Glomerular endothelial cell (primary cell): ENCODE measurements around the gene RALBP1. TPM values are rescaled to one million over a fixed set of nuclear protein-coding genes. Genes with fewer than 3 reads are reported as not detected.
"Not testable (repeated sequence)": the region's sequence is repeated elsewhere in the genome, so short reads cannot be mapped to it uniquely, and the experiment has no call there.

Experiments used
- DNase-seq: peaks from one replicate; pipeline ENCODE4 v3.0.0-alpha.2; 2011; ENCODE audit warnings: low read depth, low spot score; ENCODE audit errors: extremely low read depth
- total RNA-seq: library from RNA; depleted of rRNA; stranded (reverse); fragments of >200 nt; gene quantifications from 2 replicates; pipeline ENCODE4 v1.2.3, GENCODE V29; 2015

The RALBP1 gene
- total RNA-seq, 1 donor from 2014 or later = 84.5 TPM

DNA sequence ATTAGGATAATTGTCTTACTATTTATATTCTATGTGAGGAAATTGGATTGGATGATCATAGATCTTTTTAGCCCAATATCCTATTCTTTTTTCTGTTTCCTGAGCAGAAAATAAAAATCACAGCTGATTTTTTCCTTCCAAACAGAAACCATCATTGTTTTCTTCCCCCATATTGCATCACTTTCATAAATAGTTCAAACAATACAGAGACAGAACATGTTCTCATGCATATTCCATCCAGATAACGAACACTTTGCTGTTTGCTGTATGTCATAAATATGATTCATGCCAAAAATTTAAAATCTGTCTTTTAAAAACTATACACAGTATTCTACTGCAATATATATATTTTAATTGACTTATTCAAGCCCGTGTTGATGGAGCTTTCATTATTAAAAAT lies 22.0 kb upstream of the RALBP1 start:
- no peak for DNase-seq

DNA sequence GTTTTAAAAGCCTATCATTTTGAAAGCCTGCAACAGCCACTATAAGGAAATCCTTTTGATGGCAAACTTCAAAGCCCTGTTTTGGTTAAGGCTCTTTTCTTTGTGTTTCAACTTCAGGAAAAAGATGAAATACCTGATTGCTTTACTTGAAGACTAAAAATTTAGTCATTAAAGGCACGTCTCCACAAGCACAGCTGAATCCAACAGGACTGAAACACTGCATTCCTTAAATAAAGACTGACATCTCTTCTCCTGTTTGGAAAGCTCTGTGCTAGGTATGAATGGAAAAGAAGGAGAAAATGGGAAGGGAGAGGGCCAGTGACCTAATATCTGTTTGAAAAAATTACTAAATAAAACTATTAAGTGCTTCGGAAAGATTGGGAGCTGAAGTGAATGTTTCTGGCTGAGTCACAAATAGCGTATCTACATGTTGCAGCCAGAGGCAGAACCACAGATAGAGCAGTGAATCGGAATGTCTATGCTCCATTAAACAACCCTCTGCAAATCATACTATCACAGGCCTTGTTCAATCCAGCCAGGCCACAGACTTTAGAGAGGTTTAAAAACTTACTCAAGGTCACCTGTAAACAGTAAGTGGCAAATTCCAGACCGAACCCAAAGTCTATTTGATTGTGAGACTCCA lies 21.1 kb upstream of the RALBP1 start:
- no peak for DNase-seq

DNA sequence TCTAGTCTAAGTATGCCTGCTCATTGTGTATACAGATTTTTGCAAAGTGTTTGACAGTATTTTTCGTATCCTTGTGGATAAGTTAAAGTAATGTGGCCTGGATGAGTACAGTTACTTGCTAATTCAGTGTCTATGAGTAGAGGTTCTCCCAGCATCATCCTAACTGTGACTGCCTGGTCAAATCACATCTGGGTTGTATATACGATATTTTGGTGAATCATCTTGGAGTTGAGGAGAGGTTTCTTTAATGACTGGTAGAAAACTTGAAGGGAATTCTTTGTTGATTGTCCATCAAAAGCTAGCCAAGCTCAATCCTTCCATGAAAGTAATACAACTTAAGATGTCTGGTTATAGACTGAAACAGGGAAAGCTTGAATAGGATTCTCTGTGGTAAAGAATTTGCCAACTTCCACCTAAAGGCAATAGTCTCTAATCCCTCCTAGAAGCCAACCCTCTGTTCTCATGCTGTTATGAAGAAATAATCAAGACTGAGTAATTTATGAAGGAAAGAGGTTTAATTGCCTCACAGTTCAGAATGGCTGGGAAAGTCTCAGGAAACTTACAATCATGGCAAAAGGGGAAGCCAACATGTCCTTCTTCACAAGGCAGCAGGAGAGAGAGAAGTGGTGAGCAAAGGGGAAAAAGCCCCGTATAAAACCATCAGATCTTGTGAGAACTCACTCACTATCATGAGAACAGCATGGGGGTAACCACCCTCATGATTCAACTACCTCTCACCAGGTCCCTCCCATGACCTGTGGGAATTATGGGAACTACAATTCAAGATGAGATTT lies 19.4 kb upstream of the RALBP1 start:
- DNase-seq = no peak

DNA sequence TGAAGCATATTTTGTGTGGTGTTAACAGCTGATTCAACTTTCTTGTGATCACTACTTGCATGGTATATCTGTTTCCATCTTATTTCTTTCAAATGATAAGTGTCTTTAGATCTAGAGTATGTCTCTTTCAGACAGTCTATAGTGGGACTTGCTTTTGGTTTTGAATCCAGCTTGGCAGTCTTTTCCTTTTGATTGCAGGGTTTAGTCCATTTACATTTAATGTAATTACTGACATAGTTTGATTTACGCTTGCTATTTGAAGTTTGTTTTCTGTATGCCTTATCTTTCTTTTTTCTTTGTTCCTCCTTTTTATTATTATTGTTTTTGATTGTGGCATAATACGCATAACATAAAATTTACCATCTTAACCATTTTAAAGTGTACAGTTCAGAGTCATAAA lies 9.2 kb upstream of the RALBP1 start:
- no peak for DNase-seq

DNA sequence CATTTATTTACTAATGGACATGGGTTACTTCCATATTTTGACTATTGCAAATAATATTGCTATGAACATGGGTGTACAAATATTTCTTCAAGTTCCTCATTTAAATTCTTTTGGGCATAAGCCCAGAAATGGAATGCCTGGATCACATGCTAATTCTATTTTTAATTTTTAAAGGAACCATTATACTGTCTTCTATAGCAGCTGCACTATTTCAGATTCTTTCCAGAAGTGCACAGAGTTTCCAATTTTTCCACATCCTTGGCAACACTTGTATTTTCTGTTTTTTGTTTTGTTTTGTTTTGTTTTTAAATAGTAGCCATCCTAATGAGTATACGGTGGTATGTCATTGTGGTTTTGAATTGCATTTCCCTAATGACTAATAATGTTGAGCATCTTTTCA lies 8.5 kb upstream of the RALBP1 start:
- DNase-seq = no peak

DNA sequence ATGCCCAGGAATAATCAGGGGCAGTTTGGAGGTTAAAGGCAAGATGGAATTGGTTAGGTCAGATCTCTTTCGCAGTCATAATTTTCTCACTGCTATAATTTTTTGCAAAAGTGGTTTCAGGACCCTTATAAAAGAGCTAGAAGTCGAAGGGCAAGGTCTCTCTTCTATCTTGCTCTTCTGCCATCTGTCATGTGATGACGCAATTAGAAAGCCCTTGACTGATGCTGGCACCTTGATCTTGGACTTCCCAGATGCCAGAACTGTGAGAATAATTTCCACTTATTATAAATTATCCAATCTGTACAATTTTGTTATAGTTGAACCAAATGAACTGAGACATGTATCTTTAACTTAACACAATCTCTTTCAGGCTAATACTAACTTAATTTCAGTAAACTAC lies 6.3 kb upstream of the RALBP1 start:
- DNase-seq = no peak

DNA sequence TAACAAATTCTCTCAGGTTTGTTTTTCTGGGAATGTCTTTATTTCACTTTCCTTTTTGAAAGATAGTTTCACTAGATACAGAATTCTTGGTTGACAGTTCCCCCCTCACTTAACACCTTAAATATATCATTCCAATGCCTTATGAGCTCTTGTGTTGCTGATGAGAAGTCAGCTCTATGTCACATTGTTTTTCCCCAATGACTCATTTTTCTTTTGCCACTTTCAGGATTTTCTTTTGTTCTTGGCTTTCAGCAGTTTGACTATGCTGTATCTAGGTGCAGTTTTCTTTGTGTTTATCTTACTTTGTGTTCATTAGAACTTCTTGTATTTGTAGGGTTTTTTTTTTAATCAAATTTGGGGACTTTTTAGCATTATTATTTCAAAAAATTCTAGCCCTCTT lies 5.6 kb upstream of the RALBP1 start:
- no peak for DNase-seq

DNA sequence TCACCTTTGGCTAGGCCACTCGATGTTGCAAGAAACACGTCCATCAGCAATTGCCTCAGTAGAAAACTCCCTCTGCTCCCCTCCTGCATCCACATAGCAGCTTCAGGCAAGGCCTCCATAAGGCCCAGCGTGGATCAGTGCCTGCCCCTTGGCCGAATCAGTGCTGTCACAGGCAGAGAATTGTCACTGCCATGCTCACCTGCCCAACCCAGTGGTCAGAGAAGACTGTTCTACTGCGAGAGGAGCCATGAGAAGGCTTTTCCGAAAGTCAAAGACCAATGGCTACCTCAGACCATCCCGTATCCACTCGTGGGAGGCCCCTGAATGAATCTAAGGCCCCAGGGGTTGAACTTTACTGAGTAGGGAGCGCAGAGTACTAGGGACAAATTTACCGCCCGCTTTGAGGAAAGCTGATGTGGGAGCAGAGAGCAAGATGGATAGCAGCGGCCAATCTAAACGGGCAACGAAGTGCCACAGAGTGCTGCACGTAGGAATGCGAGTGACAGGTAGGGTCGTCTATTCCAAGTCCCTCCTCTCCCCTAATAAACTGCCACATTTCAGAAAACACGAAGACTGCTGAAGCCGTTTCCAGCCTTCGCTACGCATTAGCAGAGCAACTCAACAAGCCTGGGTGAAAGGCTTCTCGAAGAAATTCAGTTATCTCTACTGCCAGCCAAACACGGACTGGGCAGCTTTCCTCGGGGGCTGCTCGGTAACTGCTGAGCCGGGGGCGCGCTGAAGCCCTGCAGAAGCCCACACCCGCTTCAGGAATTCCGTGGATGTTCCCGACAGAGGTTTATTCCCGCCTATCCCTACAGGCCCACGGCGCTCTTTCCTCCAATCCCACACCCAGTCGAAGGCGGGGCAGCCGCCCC lies 968 bp upstream of the RALBP1 start:
- DNase-seq = no peak

DNA sequence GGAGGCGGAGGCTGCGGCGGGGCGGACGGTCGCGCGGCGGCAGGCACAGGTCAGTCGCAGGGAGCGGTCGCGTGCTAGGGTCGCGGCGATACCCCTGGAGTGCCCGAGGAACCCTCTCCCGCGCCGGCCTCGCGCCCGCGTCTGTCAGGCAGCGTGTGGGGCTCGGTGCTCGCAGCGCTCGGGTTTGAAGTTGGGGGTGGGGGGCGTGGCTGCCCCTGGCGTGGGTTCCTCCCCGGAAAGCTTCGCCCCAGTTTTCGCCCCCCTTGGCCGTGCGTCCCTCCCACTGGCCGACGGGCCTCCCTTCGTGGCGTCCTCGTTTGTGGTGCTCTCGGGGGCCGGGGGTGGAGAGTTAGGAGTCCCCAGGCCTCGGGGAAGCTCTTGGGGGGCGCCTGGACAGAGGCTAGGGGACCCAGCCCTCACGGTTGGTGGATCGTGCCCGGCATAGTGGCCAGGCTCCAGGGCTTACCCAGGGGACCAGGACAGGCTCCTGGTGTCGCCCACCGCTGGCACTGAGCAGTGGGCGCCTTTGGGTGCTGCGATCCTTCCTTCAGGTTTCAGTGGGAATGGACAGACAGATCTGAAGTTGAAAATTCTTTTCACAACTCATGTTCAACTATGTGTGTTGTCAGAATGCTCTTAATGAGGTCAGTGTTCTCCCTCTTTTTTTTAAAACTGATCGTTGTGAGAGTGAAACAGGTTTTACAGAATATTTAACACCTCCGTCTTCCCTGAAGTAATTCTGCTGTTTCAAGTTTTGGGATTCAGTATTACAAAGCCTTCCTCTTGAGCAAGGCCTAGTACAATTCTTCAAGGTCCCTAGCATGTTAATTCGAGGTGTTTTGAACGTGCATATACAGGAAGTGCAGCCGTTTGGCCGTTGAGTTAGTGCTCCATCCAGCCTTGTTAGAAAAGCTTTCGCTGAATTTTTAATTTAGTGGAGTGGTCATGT lies 604 bp downstream of the RALBP1 start:
- no peak for DNase-seq

DNA sequence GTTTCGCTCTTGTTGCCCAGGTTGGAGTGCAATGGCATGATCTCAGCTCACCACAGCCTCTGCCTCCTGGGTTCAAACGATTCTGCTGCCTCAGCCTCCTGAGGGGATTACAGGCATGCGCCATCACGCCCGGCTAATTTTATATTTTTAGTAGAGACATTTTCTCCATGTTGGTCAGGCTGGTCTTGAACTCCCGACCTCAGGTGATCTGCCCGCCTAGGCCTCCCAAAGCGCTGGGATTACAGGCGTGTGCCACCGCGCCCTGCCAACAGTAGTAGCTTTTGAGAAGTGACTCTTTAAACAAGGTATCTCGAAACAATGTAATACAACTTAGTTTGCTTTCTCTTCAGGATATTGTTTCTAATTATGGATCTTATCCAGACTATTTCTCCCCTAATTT lies 1.6 kb downstream of the RALBP1 start:
- not testable (repeated sequence) for DNase-seq

DNA sequence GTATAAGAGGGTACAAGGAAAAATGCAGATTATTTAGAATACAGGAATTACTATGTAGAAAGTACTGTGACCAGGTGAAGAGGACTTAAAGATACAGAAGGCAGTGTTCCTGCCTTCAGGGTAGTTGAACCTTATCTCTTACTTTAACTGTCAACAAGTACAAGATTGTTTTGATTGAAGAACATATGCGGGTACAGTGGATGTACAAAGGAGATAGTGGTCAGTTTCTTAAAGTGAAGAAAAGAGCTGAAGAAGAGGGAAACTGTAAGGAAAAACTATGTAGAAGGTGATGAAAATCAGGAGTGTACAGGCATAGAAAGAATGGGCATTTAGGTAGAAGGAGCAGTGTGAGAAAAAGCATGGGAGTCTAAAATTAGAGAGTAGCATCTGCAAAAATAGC lies 2.2 kb downstream of the RALBP1 start:
- no peak for DNase-seq

DNA sequence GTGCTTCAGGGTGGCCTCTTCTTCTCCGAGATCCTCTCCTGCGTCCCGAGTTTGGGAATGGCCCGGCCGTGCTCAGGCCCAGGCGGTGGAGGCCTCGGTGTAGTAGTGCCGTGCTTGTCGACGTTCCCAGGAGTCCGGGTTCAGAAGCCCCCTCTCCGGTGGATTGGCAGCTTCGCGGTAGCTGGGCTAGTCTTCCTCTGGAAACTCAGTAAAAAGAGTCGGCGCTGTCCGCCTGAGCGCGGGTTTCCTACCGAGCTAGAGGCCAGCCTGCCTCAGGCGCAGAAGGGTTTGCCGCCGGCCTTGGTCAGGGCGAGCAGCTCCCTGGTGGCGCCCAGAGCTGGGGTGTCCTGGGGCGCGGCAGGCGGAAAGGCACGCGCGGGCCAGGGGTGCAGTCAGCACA lies 3.2 kb downstream of the RALBP1 start:
- DNase-seq = no peak

DNA sequence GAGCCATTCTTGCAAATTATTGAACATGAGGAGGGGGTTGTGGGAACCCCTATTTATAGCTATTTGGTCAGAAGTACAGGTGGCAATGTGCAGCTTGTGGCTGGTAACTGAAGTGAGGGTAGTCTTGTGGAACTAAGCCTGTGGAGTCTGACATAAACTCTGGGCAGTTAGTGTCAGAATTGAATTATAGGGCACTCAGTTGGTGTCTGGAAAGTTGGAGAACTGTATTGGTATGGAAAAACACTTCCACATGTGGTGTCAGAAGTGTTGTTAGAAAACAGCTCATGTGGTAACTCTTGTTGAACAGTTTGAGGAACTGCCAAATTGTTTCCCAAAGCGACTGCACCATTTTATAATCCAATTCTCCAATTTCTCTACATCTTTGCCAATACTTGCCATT lies 7.5 kb downstream of the RALBP1 start:
- no peak for DNase-seq

DNA sequence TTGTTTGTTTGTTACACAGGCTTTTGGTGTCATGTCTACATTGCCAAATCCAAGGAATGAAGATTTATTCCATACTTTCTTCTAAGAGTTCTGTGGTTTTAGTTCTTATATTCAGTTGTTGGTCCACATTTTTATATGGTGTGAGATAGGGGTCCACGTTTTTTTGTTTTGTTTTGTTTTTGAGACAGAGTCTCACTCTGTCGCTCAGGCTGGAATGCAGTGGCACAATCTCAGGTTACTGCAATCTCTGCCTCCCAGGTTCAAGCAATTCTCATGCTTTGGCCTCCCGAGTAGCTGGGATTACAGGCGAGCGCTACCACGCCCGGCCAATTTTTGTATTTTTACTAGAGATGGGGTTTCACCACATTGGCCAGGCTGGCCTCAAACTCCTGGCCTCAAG lies 8.2 kb downstream of the RALBP1 start:
- no peak for DNase-seq

DNA sequence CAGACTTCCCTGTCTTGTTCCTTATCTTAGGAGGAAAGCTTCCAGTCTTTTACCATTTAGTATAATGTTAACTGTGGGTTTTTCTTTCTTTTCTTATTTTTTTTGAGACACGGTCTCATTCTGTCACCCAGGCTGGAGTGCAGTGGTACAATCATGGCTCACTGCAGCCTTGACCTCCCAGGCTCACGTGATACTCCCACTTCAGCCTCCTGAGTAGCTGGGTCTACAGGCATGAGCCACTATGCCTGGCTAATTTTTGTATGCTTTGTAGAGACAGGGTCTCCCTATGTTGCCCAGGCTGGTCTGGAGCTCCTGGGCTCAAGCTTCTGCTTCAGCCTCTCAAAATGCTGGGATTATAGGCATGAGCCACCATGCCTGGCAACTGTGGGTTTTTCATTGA lies 9.5 kb downstream of the RALBP1 start:
- not testable (repeated sequence) for DNase-seq

DNA sequence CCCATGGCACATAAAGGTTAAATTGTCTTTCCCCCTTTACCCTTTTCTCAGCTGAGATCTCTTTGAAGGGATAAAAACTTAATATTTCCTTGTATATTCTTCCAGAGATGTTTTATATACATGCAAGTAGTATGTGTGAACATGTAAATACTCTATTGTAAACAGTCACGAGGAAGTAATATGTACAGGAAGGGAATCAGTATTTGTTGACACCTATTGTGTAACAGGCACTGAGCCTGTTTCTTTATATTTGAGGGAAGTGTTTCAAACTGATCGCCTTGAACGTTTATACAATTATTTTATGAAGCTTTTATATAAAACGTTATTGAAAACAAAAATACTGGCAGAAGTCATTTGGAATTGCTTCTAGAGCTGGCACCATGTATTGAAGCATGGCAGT lies 13.2 kb downstream of the RALBP1 start:
- DNase-seq = no peak

DNA sequence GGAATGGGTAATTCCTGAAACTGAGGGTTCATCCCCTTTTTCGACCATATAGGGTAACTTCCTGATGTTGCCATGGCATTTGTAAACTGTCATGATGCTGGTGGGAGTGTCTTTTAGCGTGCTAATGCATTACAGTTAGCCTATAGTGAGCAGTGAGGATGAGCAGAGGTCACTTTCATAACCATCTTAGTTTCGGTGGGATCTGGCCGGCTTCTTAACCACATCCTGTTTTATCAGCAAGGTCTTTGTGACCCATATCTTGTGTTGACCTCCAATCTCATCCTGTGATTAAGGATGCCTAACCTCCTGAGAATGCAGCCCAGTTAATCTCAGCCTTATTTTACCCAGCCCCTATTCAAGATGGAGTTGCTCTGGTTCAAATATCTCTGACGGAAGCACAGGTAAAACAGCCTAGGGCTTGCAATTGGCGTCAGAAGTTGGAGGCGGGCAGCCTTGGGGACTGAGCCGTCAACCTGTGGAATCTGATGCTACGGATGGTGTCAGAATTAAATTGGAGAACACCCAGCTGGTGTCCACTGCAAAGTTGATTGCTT lies 19.5 kb downstream of the RALBP1 start:
- DNase-seq = no peak

DNA sequence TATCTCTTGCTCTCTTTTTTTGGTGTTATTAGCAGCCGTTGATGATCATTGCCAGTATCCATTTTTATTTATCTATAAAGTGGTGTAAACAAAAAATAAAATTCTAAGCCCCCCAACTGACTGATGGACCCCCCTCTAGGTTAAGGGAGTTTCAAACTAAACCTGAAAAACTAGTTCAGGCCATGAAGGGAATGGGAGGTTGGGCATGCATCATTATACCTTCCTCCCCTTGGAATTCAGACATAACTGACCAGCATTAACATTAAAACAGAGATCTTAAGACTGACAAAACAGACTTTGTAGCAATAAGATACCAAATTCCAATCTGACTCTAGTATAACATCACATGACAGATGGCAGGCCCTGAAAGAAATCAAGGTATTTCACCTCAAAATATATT lies 20.2 kb downstream of the RALBP1 start:
- no peak for DNase-seq

DNA sequence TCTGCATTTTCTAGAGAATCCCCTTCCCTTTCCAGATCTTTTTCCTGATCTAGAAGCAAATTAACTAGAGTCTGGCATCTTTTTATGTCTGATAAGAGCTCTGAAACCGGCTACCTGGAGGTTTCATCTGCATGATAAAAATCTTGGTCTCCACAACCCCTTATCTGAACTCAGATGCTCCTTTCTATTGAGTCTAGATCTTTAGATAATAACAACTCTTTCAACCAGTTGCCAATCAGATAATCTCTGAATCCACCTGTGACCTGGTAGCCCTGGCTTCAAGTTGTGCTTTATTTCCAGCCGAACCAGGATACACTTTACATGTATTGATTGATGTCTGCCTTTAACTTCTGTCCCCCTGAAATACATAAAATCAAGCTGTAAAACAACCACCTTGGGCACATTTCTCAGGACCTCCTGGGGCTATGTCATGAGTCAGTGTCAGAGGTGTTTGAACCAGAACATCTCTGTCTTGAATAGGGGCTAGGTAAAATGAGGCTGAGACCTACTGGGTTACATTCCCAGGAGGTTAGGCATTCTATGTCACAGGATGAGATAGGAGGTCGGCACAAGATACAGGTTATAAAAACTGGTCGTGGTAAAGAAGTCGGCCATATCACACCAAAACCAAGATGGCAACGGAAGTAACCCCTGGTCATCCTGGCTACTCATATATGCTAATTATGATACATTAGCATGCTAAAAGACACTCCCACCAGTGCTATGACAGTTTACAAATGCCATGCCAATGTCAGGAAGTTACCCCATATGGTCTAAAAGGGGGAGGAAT lies 20.8 kb downstream of the RALBP1 start:
- no peak for DNase-seq
